C4-2B (cell line): Measurements from ENCODE around the gene SYT7.
A peak's percentile ranks its signal among the peaks of the same experiment; 100 is the strongest.

Source experiments
- H3K27ac ChIP-seq: fragments of 450-650 bp; 2 replicates; pipeline ENCODE4 v1.5.1; 2017
- ZFX ChIP-seq: fragments of 450-650 bp; IDR thresholded peaks from 2 replicates; pipeline ENCODE4 v1.6.1; 2017
- TF ChIP-seq, protein P1 (sequence below): fragments of 450-650 bp; conservative IDR thresholded peaks from 2 replicates; pipeline ENCODE4 v1.5.1; 2017; ENCODE audit warnings: mild to moderate bottlenecking

SYT7 gene

GRCh38 chr11:61581030-61581928 lies at the start of gene SYT7:
Gene SYT7 (minus strand): TSS chr11:61581076. CDS start chr11:61580820, 256 bp downstream.
- TF ChIP-seq ZFX, result no peak
- TF ChIP-seq, protein P1, sequence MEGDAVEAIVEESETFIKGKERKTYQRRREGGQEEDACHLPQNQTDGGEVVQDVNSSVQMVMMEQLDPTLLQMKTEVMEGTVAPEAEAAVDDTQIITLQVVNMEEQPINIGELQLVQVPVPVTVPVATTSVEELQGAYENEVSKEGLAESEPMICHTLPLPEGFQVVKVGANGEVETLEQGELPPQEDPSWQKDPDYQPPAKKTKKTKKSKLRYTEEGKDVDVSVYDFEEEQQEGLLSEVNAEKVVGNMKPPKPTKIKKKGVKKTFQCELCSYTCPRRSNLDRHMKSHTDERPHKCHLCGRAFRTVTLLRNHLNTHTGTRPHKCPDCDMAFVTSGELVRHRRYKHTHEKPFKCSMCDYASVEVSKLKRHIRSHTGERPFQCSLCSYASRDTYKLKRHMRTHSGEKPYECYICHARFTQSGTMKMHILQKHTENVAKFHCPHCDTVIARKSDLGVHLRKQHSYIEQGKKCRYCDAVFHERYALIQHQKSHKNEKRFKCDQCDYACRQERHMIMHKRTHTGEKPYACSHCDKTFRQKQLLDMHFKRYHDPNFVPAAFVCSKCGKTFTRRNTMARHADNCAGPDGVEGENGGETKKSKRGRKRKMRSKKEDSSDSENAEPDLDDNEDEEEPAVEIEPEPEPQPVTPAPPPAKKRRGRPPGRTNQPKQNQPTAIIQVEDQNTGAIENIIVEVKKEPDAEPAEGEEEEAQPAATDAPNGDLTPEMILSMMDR, result peak; percentile 76
- H3K27ac ChIP-seq, result peak within 1 kb of the TSS; percentile 67

- no peak overlapping the region for H3K27ac ChIP-seq
- TF ChIP-seq, protein P1, result no peak
Observed at GRCh38 chr11:61630089-61630488, 49.2 kb upstream of the SYT7 start.

DNA sequence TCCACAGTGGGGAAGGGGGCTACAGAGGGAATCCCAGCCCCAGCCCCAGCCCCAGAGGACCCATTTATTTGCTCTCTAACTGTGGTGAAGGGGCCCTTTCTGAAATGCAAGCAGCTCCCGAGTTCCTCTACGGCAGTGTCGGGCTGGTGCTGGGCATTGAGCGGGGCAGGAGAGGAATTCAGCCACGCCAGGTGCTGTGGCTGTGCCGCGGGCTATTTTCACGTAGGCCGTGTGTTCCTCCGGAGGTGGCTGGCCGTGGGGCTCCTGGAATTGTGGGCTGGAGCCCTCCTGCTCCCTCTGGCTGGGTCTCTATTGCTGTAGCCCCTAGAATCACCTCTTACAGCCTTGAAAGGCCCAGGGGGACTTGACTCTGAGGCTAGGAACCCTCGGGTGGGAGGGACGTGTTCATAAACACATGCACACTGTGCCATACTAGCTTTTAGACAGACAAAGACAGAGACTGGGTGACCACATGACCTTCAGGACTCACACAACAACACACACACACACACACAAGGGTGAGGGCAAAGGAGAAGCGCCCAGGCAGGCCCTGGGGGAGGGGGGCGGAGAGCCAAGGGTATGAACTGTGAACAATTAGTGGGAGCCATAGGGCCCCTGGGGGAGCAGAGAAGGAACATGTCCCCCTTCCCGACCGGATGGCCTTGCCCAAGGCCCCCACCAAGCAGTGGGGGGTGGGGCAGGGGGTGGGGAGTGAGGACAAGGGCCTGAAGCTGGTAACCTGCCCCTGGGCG lies 48.4 kb upstream of the SYT7 start:
- H3K27ac ChIP-seq, result no peak overlapping the region
- TF ChIP-seq, protein P1, result no peak
- TF ChIP-seq ZFX, result no peak

GRCh38 chr11:61628662-61628970 lies 47.7 kb upstream of the SYT7 start:
- TF ChIP-seq ZFX, result no peak
- TF ChIP-seq, protein P1, result no peak
- no peak overlapping the region; the same call in 1 of the 2 replicates for H3K27ac ChIP-seq

- H3K27ac ChIP-seq, result peak overlapping the region; percentile 84
- TF ChIP-seq, protein P1, result peak; percentile 92
- TF ChIP-seq ZFX, result no peak
Observed at GRCh38 chr11:61627850-61628661, 47.2 kb upstream of the SYT7 start.

- TF ChIP-seq, protein P1, result no peak
- TF ChIP-seq ZFX, result no peak
- peak overlapping the region; percentile 84 for H3K27ac ChIP-seq
Observed at GRCh38 chr11:61626580-61627380, 45.9 kb upstream of the SYT7 start.
